Activated CD8-positive, alpha-beta memory T cell treated with anti-CD3 and anti-CD28 coated beads, Interleukin-2, amount 50 U/mL, for 24 hours (primary cell): ENCODE measurements around the gene RAB35.

ENCODE experiments used
- DNase-seq: peaks from one replicate; pipeline ENCODE4 v3.0.0-alpha.2; 2020; ENCODE audit errors: extremely low read depth

RAB35 gene

GRCh38 chr12:120086801-120087621, 29.5 kb downstream of the RAB35 start:
- DNase-seq: peak; percentile 97

GRCh38 chr12:120085920-120086645, 30.5 kb downstream of the RAB35 start:
- no peak for DNase-seq

- DNase-seq: no peak
These were observed 34.9 kb downstream of the RAB35 start for GRCh38 chr12:120081641-120082040.

- DNase-seq: no peak
These were observed 36.8 kb downstream of the RAB35 start for GRCh38 chr12:120079411-120080400.

GRCh38 chr12:120078868-120079267, 37.7 kb downstream of the RAB35 start:
- DNase-seq: no peak

- no peak for DNase-seq
These were observed 39.3 kb downstream of the RAB35 start for GRCh38 chr12:120077260-120077659.

- DNase-seq: no peak
These were observed 39.9 kb downstream of the RAB35 start for GRCh38 chr12:120076651-120077050.

GRCh38 chr12:120075034-120075616, 41.4 kb downstream of the RAB35 start:
- DNase-seq: no peak

GRCh38 chr12:120072472-120073249, 43.9 kb downstream of the RAB35 start:
- DNase-seq: no peak

GRCh38 chr12:120071493-120072020, 45.0 kb downstream of the RAB35 start:
- no peak for DNase-seq

GRCh38 chr12:120069278-120069677, 47.3 kb downstream of the RAB35 start:
- no peak for DNase-seq

- DNase-seq: no peak
These were observed 48.7 kb downstream of the RAB35 start for GRCh38 chr12:120067901-120068300.

- DNase-seq: no peak
These were observed 49.3 kb downstream of the RAB35 start for GRCh38 chr12:120067084-120067869.

GRCh38 chr12:120066341-120066740, 50.2 kb downstream of the RAB35 start:
- no peak for DNase-seq

- DNase-seq: no peak
These were observed 51.1 kb downstream of the RAB35 start for GRCh38 chr12:120065472-120065871.

GRCh38 chr12:120064054-120064940, 52.3 kb downstream of the RAB35 start:
- no peak for DNase-seq

- DNase-seq: no peak
These were observed 53.5 kb downstream of the RAB35 start for GRCh38 chr12:120062976-120063579.

- DNase-seq: no peak
These were observed 54.9 kb downstream of the RAB35 start for GRCh38 chr12:120061575-120062214.
